ACC112 (cell line): ENCODE measurements around the gene LANCL2.

Experiments
- H2AFZ ChIP-seq: fragments of 200-600 bp; sonication (generic); one replicate; pipeline ENCODE4 v1.6.0; 2017; ENCODE audit warnings: antibody characterized with exemption, low read length; ENCODE audit not compliant: unreplicated experiment
- H3K27ac ChIP-seq: fragments of 200-600 bp; sonication (generic); 2 replicates; pipeline ENCODE4 v1.5.1; 2014; ENCODE audit warnings: low read depth, mild to moderate bottlenecking, antibody characterized with exemption, low read length, moderate library complexity
- H3K27me3 ChIP-seq: fragments of 200-600 bp; sonication (generic); 2 replicates; pipeline ENCODE4 v1.6.1; 2014; ENCODE audit warnings: mild to moderate bottlenecking, antibody characterized with exemption, low read length, moderate library complexity, mixed read lengths; ENCODE audit not compliant: insufficient read depth
- H3K36me3 ChIP-seq: fragments of 200-600 bp; sonication (generic); 2 replicates; pipeline ENCODE4 v1.6.1; 2016; ENCODE audit warnings: mild to moderate bottlenecking, antibody characterized with exemption, low read length, moderate library complexity, mixed read lengths; ENCODE audit not compliant: insufficient read depth
- H3K4me1 ChIP-seq: fragments of 200-600 bp; sonication (generic); one replicate; pipeline ENCODE4 v1.6.1; 2016; ENCODE audit warnings: low read length, mixed read lengths; ENCODE audit not compliant: insufficient read depth, unreplicated experiment, control insufficient read depth
- H3K4me3 ChIP-seq: fragments of 200-600 bp; sonication (generic); 2 replicates; pipeline ENCODE4 v1.5.1; 2014; ENCODE audit warnings: mild to moderate bottlenecking, low read depth, low read length
- H3K79me2 ChIP-seq: fragments of 200-600 bp; sonication (generic); one replicate; pipeline ENCODE4 v1.6.0; 2016; ENCODE audit warnings: low read length; ENCODE audit not compliant: control insufficient read depth, unreplicated experiment, insufficient read depth

Gene LANCL2

DNA sequence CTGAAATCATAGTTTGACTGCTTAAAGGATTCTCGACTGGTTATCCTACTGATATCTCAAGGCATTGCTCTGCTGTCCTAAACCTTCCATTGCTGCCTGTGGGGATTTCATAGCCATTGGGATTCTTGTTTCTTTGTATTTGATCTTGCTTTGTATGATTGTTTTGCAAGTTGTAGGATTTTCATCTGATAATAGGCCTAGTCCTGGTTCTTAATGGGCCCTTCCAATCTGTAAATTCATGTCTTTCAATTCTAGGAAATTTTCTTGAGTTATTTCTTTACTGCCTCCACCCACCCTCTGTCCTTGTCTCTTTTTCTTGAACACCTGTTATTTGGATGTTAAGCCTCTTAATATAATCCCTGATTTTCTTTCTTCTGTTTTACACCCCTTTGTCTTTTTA, 72.2 kb downstream of the LANCL2 start:
- Histone ChIP-seq H2AFZ (no peak overlapping the region), H3K79me2 (no peaks in the 10 kb centered on the region), H3K27me3 (no peaks in the 10 kb centered on the region), H3K4me1 (peaks cover 11% of the 10 kb centered on the region), H3K4me3 (no peak overlapping the region), H3K27ac (no peak overlapping the region), H3K36me3 (no peaks in the 10 kb centered on the region)

DNA sequence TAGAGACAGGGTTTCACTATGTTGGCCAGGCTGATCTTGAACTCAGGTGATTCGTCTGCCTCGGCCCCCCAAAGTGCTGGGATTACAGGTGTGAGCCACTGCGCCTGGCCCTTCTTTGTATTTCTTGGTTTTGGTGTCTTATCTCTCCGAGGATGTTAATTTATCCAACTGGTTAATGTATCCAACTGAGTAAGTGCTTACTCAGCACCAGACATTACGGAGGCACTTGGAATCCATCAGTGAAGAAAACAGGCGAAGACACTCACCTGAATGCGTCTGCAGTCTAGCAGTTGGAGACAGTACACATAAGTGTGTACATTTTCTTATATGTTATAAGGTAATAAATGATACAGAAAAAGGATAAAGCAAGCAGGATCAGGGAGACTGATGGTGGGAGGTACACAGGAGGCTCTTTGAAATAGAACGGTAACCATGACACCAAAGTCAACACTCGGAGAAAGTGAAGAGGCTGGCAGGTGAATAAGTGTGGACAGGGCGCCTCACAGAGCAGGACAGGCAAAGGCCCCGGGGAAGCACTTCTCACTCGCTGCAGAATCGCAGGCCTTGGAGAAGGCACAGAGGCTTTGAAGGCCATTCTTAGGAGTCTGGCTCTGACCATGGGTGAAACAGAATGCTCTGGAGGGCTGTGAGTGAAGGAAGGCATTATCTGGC, 73.1 kb downstream of the LANCL2 start:
- no peaks in the 10 kb centered on the region for H3K36me3 ChIP-seq
- peaks cover 11% of the 10 kb centered on the region for H3K4me1 ChIP-seq
- H3K79me2 ChIP-seq = no peaks in the 10 kb centered on the region
- H3K27ac ChIP-seq = no peak overlapping the region
- H2AFZ ChIP-seq = no peak overlapping the region
- H3K4me3 ChIP-seq = no peak overlapping the region
- no peaks in the 10 kb centered on the region for H3K27me3 ChIP-seq

DNA sequence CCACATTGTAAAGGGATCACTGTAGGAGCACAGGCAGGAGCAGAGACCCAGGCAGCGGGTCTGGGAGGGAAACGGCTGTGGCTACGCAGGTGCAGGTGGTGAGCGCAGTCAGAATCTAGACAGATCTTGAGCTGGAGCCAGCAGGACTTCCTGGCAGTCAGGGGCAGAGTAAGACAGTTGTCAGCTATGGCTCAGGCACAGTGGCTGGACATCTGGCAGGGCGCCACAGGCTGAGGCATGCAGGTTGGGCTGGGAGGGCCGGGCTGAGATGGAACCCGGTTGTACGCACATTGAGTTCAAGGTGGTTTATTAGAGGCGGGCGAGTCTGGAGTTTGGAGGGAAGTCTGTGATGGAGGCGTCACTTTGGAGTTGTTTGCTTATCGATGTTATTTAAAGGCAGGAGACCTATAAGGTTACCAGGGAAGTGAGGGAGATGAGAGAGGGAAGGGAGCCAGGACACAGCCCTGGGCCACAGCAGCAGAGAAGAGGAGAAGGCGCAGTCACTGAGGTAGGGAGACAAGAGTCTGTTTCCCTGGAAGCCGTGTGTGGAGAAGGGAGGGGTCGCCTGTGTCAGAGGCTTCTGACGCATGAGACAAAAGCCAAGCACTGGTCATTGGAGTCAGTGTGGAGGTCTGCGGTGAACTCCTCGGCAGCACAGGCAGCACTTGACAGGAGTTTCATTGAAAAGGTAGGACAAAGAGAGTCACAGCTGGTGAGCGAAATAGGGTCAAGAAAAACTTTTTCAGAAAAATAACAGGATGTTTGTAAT, 73.8 kb downstream of the LANCL2 start:
- H3K27me3 ChIP-seq = no peaks in the 10 kb centered on the region
- H2AFZ ChIP-seq = no peak overlapping the region
- H3K36me3 ChIP-seq = no peaks in the 10 kb centered on the region
- H3K4me1 ChIP-seq = peaks cover 11% of the 10 kb centered on the region
- H3K79me2 ChIP-seq = no peaks in the 10 kb centered on the region
- no peak overlapping the region for H3K4me3 ChIP-seq
- H3K27ac ChIP-seq = no peak overlapping the region

- no peak overlapping the region for H3K27ac ChIP-seq
- H3K36me3 ChIP-seq = no peaks in the 10 kb centered on the region
- H3K4me1 ChIP-seq = peaks cover 11% of the 10 kb centered on the region
- no peak overlapping the region for H3K4me3 ChIP-seq
- H3K27me3 ChIP-seq = no peaks in the 10 kb centered on the region
- H3K79me2 ChIP-seq = no peaks in the 10 kb centered on the region
- H2AFZ ChIP-seq = no peak overlapping the region
Observed at GRCh38 chr7:55439627-55440026, 74.5 kb downstream of the LANCL2 start.

GRCh38 chr7:55440040-55440690, 75.0 kb downstream of the LANCL2 start:
- H3K27me3 ChIP-seq = no peaks in the 10 kb centered on the region
- H3K4me3 ChIP-seq = no peak overlapping the region
- no peaks in the 10 kb centered on the region for H3K79me2 ChIP-seq
- H3K4me1 ChIP-seq = peaks cover 11% of the 10 kb centered on the region
- no peak overlapping the region for H3K27ac ChIP-seq
- no peaks in the 10 kb centered on the region for H3K36me3 ChIP-seq
- H2AFZ ChIP-seq = no peak overlapping the region

GRCh38 chr7:55441002-55441401, 75.9 kb downstream of the LANCL2 start:
- Histone ChIP-seq H3K4me3 (no peak overlapping the region), H3K27ac (no peak overlapping the region), H3K4me1 (peaks cover 11% of the 10 kb centered on the region), H2AFZ (no peak overlapping the region), H3K27me3 (no peaks in the 10 kb centered on the region), H3K79me2 (no peaks in the 10 kb centered on the region), H3K36me3 (no peaks in the 10 kb centered on the region)

DNA sequence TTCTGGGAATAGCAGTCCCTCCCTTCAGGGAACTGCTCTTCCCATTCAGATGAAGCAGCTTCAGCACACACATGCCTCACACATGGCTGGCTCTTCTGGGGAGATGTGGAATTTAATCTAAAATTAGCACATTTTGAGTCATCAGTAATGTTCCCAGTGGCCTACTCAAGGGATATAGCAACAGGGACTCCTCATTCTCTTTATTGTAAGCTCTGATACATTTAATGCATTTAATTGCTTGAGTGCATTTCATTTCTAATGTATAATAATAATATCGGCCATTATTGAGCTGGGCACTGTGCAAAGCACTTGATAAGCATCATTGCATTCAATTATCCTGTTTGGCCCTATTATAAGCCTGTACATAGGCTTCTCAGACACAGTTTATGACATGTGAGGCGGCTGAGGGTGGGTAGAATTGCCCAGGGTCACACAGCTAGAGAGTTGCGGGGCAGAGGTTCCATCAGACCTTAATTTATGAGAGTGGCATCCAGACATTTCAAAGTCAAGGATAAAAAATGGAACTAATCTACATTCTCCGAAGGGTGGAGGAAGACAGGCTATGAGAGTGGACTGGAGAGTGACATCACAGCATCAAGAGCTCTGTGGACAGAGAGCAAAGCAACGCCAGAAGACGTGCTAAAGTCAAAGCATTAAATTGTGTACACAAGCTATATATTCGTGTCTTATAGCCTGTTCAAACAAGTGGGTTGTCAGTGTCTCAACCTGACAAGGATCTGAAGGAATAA, 76.8 kb downstream of the LANCL2 start:
- H2AFZ ChIP-seq = no peak overlapping the region
- H3K79me2 ChIP-seq = no peaks in the 10 kb centered on the region
- no peaks in the 10 kb centered on the region for H3K36me3 ChIP-seq
- no peak overlapping the region for H3K27ac ChIP-seq
- H3K4me1 ChIP-seq = peaks cover 11% of the 10 kb centered on the region
- H3K4me3 ChIP-seq = no peak overlapping the region
- H3K27me3 ChIP-seq = no peaks in the 10 kb centered on the region

- Histone ChIP-seq H3K4me3 (no peak overlapping the region), H2AFZ (no peak overlapping the region), H3K27ac (no peak overlapping the region), H3K4me1 (peaks cover 11% of the 10 kb centered on the region), H3K36me3 (no peaks in the 10 kb centered on the region), H3K27me3 (no peaks in the 10 kb centered on the region), H3K79me2 (no peaks in the 10 kb centered on the region)
Observed at GRCh38 chr7:55444786-55445185, 79.6 kb downstream of the LANCL2 start.

- no peaks in the 10 kb centered on the region for H3K36me3 ChIP-seq
- H3K27ac ChIP-seq = no peak overlapping the region
- H3K79me2 ChIP-seq = no peaks in the 10 kb centered on the region
- no peaks in the 10 kb centered on the region for H3K4me1 ChIP-seq
- H3K4me3 ChIP-seq = no peak overlapping the region
- H2AFZ ChIP-seq = no peak overlapping the region
- no peaks in the 10 kb centered on the region for H3K27me3 ChIP-seq
Observed at GRCh38 chr7:55448526-55448925, 83.4 kb downstream of the LANCL2 start.

GRCh38 chr7:55449205-55449991, 84.3 kb downstream of the LANCL2 start:
- Histone ChIP-seq H3K27me3 (no peaks in the 10 kb centered on the region), H3K79me2 (no peaks in the 10 kb centered on the region), H3K4me3 (no peak overlapping the region), H3K4me1 (no peaks in the 10 kb centered on the region), H3K36me3 (no peaks in the 10 kb centered on the region), H3K27ac (no peak overlapping the region), H2AFZ (no peak overlapping the region)
